AG04450 (cell line): ENCODE measurements around the gene MTNR1B. TPM values are rescaled to one million over a fixed set of nuclear protein-coding genes. Genes with fewer than 3 reads are reported as not detected.

Source experiments
- CTCF ChIA-PET: fragments of 300-600, 350-600 bp; formaldehyde crosslinking; extraction: SDS; loops from one replicate; lab custom pipeline; 2022; ENCODE audit warnings: antibody characterized with exemption, inconsistent platforms; lab: Charles Lee
- POLR2A ChIA-PET: fragments of 350-600 bp; formaldehyde crosslinking; extraction: SDS; loops from one replicate; lab custom pipeline; 2021; ENCODE audit warnings: antibody characterized with exemption, inconsistent platforms; lab: Yijun Ruan, JAX
- DNase-seq: peaks from one replicate; pipeline ENCODE4 v3.0.0-alpha.2; 2011; ENCODE audit warnings: low read depth, low spot score
- H3K27ac ChIP-seq: one replicate; pipeline ENCODE4 v1.5.1; 2012; ENCODE audit warnings: low read depth, low read length, control low read depth
- H3K27me3 ChIP-seq: one replicate; pipeline ENCODE4 v1.6.0; 2012; ENCODE audit warnings: low read length; ENCODE audit not compliant: control insufficient read depth, insufficient read depth
- H3K4me3 ChIP-seq: 2 replicates; pipeline ENCODE4 v1.5.1; 2011; ENCODE audit warnings: mild to moderate bottlenecking, low read depth, low read length, control low read depth
- H3K9me3 ChIP-seq: 2 replicates; pipeline ENCODE4 v1.5.1; 2012; ENCODE audit warnings: low read length; ENCODE audit not compliant: control insufficient read depth, insufficient read depth
- CTCF ChIP-seq: IDR thresholded peaks from 2 replicates; pipeline ENCODE4 v1.5.1; 2011; ENCODE audit warnings: low read depth, low read length, control low read depth, inconsistent platforms
- polyA plus RNA-seq: library from polyadenylated mRNA; depleted of rRNA; stranded (reverse); fragments of >200 nt; gene quantifications from 2 replicates; pipeline ENCODE4 v1.2.3, GENCODE V29; 2011

MTNR1B gene
- polyA plus RNA-seq, 1 experiment: not detected

- ChIA-PET CTCF (interaction anchor here (0.6 to 1.3 kb wide), 2 partner anchors 23 to 56 kb away, joined by 3 to 4 read pairs; no protein-coding TSS in a partner anchor), POLR2A (no interaction called here)
- no peak overlapping the region for H3K4me3 ChIP-seq
- no peaks in the 10 kb centered on the region; the same call in 1 of the 2 replicates for H3K9me3 ChIP-seq
- no peak overlapping the region for H3K27ac ChIP-seq
- no peak for DNase-seq
- no peak for TF ChIP-seq CTCF
- peaks cover 2% of the 10 kb centered on the region for H3K27me3 ChIP-seq
Measured at GRCh38 chr11:92964471-92964870, 5.0 kb upstream of the MTNR1B start.

GRCh38 chr11:92965196-92965595, 4.3 kb upstream of the MTNR1B start:
- H3K27me3 ChIP-seq: peaks cover 4% of the 10 kb centered on the region
- CTCF ChIA-PET: interaction anchor here (0.6 to 1.3 kb wide), 2 partner anchors 23 to 717 kb away, joined by 4 to 6 read pairs; no protein-coding TSS in a partner anchor
- no peak for DNase-seq
- no peak for TF ChIP-seq CTCF
- H3K9me3 ChIP-seq: no peaks in the 10 kb centered on the region; the same call in 1 of the 2 replicates
- no peak overlapping the region for H3K27ac ChIP-seq
- no peak overlapping the region for H3K4me3 ChIP-seq
- POLR2A ChIA-PET: no interaction called here

- TF ChIP-seq CTCF: no peak
- ChIA-PET POLR2A (interaction anchor here (0.7 kb wide), 1 partner anchor 1567 kb away, joined by 3 read pairs; no protein-coding TSS in a partner anchor), CTCF (no interaction called here)
- Histone ChIP-seq H3K4me3 (no peak overlapping the region), H3K27me3 (peaks cover 4% of the 10 kb centered on the region), H3K27ac (no peak overlapping the region), H3K9me3 (no peaks in the 10 kb centered on the region; the same call in 1 of the 2 replicates)
- DNase-seq: no peak
Measured at GRCh38 chr11:92967178-92967577, 2.3 kb upstream of the MTNR1B start.

- ChIA-PET CTCF (interaction anchor here (1.4 kb wide), 1 partner anchor 12 kb away, joined by 3 read pairs; no protein-coding TSS in a partner anchor), POLR2A (interaction anchor here (0.7 kb wide), 1 partner anchor 1567 kb away, joined by 3 read pairs; no protein-coding TSS in a partner anchor)
- TF ChIP-seq CTCF: no peak
- H3K9me3 ChIP-seq: no peaks in the 10 kb centered on the region; the same call in 1 of the 2 replicates
- H3K27ac ChIP-seq: no peak overlapping the region
- DNase-seq: no peak
- peaks cover 4% of the 10 kb centered on the region for H3K27me3 ChIP-seq
- H3K4me3 ChIP-seq: no peak overlapping the region
Measured at GRCh38 chr11:92967867-92968266, 1.6 kb upstream of the MTNR1B start.

- TF ChIP-seq CTCF: no peak
- Histone ChIP-seq H3K27ac (no peak overlapping the region), H3K4me3 (peak overlapping the region; percentile 56), H3K9me3 (no peaks in the 10 kb centered on the region; the same call in 1 of the 2 replicates), H3K27me3 (peaks cover 4% of the 10 kb centered on the region)
- ChIA-PET CTCF (interaction anchor here (1.4 kb wide), 1 partner anchor 14 kb away, joined by 3 read pairs; no protein-coding TSS in a partner anchor), POLR2A (no interaction called here)
- DNase-seq: no peak
Measured at GRCh38 chr11:92969293-92969633, 188 bp upstream of the MTNR1B start.
